Measurements from ENCODE around the gene PLEKHA6.
A peak's percentile ranks its signal among the peaks of the same experiment; 100 is the strongest.
"Not testable (repeated sequence)": the region's sequence is repeated elsewhere in the genome, so short reads cannot be mapped to it uniquely, and the experiment has no call there.

PLEKHA6 gene

GRCh38 chr1:204237515-204237914 lies 122.2 kb downstream of the PLEKHA6 start:
- not testable (repeated sequence) for ATAC-seq, DNase-seq

- no peak for DNase-seq
- ATAC-seq: no peak
These were observed 127.2 kb downstream of the PLEKHA6 start for GRCh38 chr1:204232526-204232925.

- DNase-seq (no peak), ATAC-seq (no peak)
These were observed 129.5 kb downstream of the PLEKHA6 start for GRCh38 chr1:204230211-204230610.

GRCh38 chr1:204228896-204229295 lies 130.8 kb downstream of the PLEKHA6 start:
- no peak for ATAC-seq
- DNase-seq: no peak

GRCh38 chr1:204227996-204228785 lies 131.5 kb downstream of the PLEKHA6 start:
- DNase-seq (no peak), ATAC-seq (no peak)

- ATAC-seq (no peak), DNase-seq (no peak)
These were observed 132.4 kb downstream of the PLEKHA6 start for GRCh38 chr1:204227351-204227750.

GRCh38 chr1:204225841-204226735 lies 133.6 kb downstream of the PLEKHA6 start:
- no peak for ATAC-seq
- no peak for DNase-seq

- no peak for ATAC-seq
- DNase-seq: no peak
These were observed 135.1 kb downstream of the PLEKHA6 start for GRCh38 chr1:204224655-204225054.

- DNase-seq (no peak), ATAC-seq (no peak)
These were observed 136.4 kb downstream of the PLEKHA6 start for GRCh38 chr1:204223129-204223860.

- ATAC-seq: no peak
- DNase-seq: no peak
These were observed 137.0 kb downstream of the PLEKHA6 start for GRCh38 chr1:204222764-204223055.

- DNase-seq: no peak
- ATAC-seq: no peak
These were observed 137.5 kb downstream of the PLEKHA6 start for GRCh38 chr1:204222006-204222763.

- DNase-seq: no peak
- no peak for ATAC-seq
These were observed 138.5 kb downstream of the PLEKHA6 start for GRCh38 chr1:204221271-204221670.

GRCh38 chr1:204219971-204220616 lies 139.6 kb downstream of the PLEKHA6 start:
- DNase-seq (no peak), ATAC-seq (no peak)

GRCh38 chr1:204218552-204218951 lies 141.2 kb downstream of the PLEKHA6 start:
- DNase-seq (no peak), ATAC-seq (no peak)

GRCh38 chr1:204217648-204218000 lies 142.1 kb downstream of the PLEKHA6 start:
- ATAC-seq: no peak
- DNase-seq: no peak

GRCh38 chr1:204216880-204217647 lies 142.7 kb downstream of the PLEKHA6 start:
- DNase-seq (no peak), ATAC-seq (no peak)

GRCh38 chr1:204216236-204216635 lies 143.5 kb downstream of the PLEKHA6 start:
- ATAC-seq (no peak), DNase-seq (no peak)

- ATAC-seq (peak; percentile 65), DNase-seq (peak; percentile 55)
These were observed 145.8 kb downstream of the PLEKHA6 start, which contains the start of gene GOLT1A for GRCh38 chr1:204213668-204214662. GOLT1A (minus strand) TSS chr1:204213988; CDS start chr1:204213906, 82 bp downstream.

GRCh38 chr1:204212715-204213114 lies 147.0 kb downstream of the PLEKHA6 start:
- no peak for ATAC-seq
- DNase-seq: no peak
